Stimulated activated effector memory CD8-positive, alpha-beta T cell treated with anti-CD3 and anti-CD28 coated beads, Interleukin-12 subunit alpha, Interleukin-12 subunit beta, amount 100 ng/mL, for 72 hours (primary cell): ENCODE results near the gene TJAP1.

Experiments used
- ATAC-seq: fragments of 150-1000 bp; cut with Tn5 transposase; 2 replicates; pipeline ENCODE4 v1.10.0; 2021
- DNase-seq, 2 donors: peaks; one replicate each; pipeline ENCODE4 v3.0.0; 2021 to 2022; ENCODE audit warnings: low spot score in 2 of 2
- H3K27ac Mint-ChIP-seq: one replicate; pipeline ENCODE4 v1.8.0; 2022; ENCODE audit warnings: mild to moderate bottlenecking, mixed read lengths
- H3K36me3 Mint-ChIP-seq: one replicate; pipeline ENCODE4 v1.8.0; 2022; ENCODE audit warnings: mild to moderate bottlenecking, mixed read lengths
- H3K4me1 Mint-ChIP-seq: one replicate; pipeline ENCODE4 v1.8.0; 2022; ENCODE audit warnings: mixed read lengths
- H3K4me3 Mint-ChIP-seq: one replicate; pipeline ENCODE4 v1.8.0; 2022; ENCODE audit warnings: mild to moderate bottlenecking, mixed read lengths
- H3K9me3 Mint-ChIP-seq: one replicate; pipeline ENCODE4 v1.8.0; 2022; ENCODE audit warnings: mixed read lengths

Gene TJAP1, protein sequence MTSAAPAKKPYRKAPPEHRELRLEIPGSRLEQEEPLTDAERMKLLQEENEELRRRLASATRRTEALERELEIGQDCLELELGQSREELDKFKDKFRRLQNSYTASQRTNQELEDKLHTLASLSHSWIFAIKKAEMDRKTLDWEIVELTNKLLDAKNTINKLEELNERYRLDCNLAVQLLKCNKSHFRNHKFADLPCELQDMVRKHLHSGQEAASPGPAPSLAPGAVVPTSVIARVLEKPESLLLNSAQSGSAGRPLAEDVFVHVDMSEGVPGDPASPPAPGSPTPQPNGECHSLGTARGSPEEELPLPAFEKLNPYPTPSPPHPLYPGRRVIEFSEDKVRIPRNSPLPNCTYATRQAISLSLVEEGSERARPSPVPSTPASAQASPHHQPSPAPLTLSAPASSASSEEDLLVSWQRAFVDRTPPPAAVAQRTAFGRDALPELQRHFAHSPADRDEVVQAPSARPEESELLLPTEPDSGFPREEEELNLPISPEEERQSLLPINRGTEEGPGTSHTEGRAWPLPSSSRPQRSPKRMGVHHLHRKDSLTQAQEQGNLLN

DNA sequence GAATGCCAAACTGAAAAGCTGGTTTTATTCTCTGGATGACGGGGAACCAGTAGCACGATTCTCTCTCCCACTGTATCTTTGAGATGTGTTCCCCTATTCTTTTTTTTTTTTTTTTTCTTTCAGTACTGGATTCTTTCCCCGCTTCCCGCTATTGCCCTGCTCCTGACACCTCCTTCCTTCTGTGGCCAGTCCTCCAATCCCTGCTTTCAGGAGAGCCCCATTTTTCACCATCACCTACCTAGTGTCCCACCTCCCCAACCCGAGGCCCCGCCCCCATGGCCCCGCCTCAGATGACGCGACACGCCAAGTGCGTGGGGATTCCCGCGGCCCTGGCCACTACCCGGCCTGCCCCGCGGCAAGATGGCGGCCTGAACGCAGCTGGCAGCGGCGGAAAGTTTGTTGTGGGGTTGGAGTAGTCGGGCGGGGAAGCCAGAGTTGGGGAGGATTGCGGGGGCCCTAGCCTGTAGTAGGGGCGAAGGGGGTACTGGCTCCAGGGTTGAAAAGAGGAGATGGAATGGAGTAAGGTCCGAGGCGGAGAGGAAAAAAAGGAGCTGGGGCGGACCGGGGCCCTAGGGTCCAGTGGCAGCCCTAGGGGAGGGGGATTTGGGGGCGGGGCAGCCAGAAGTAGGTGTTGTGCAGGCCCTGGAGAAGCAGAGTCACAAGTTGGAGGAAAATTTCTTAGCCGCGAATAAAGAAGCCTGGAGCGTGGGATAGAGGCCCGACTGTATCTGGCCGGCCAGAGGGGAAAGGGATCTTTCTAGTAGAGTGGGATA is at the start of gene TJAP1:
Gene TJAP1, plus strand, starts transcription at position 336 of the 773 bp plus-strand sequence. CDS start 21,432 bp downstream, outside the sequence.
- peak within 1 kb of the TSS; percentile 98 for H3K27ac Mint-ChIP-seq
- peak within 1 kb of the TSS; percentile 95 for H3K4me3 Mint-ChIP-seq
- no peaks in the 10 kb centered on the region for H3K9me3 Mint-ChIP-seq
- H3K4me1 Mint-ChIP-seq, result peaks cover 45% of the 10 kb centered on the region
- DNase-seq (peak; percentile 96 to 98), ATAC-seq (peak; percentile 99)
- H3K36me3 Mint-ChIP-seq, result peaks cover 43% of the 10 kb centered on the region

DNA sequence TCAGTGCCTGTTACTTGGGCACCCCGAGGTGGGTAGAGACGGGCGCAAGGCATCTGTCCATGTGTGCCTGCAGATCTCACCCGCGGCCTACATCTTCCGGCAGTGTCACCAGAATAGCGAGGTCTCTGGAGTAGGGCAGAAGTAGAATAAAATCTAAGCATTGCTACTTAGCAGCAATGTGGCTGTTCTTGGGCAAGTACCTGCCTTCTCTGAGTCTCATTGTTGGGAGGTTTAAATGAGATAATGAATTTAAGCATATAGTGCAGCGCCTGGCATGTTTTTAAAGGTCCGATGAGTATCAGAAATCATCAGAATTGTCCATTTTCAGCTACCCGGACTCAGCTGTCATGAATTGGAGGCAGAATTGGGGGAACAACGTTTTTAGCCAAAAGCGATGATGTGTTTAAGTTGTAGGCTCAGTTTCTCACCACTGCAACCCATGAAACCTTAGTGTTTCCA is 49.2 kb upstream of the TJAP1 start:
- DNase-seq (no peak), ATAC-seq (no peak)
- Mint-ChIP-seq H3K4me3 (peak overlapping the region; percentile 91), H3K36me3 (peaks cover 7% of the 10 kb centered on the region), H3K27ac (peak overlapping the region; percentile 91), H3K4me1 (peaks cover 24% of the 10 kb centered on the region), H3K9me3 (no peaks in the 10 kb centered on the region)

DNA sequence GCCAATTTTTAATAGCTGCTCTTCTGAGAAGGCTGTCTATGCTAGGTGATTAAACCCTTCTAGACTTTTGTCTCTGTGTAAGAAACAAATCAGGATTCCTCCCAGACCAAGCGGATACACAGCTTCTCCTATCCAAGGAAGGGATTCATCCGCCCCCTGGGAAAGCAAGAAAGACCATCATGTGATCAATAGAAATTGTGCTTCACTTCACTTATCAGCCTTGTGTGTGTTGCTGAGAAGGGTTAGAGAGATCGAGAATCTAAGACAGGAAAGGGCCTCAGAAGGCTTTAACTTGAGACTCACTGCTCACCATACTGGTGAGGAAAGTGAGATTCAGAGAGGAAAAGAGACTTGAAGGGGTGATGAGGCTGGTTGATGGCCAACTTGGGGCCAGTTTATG is 48.5 kb upstream of the TJAP1 start:
- H3K4me1 Mint-ChIP-seq, result peaks cover 24% of the 10 kb centered on the region
- ATAC-seq (no peak), DNase-seq (no peak)
- H3K27ac Mint-ChIP-seq, result peak overlapping the region; percentile 91
- no peaks in the 10 kb centered on the region for H3K9me3 Mint-ChIP-seq
- H3K4me3 Mint-ChIP-seq, result peak overlapping the region; percentile 91
- H3K36me3 Mint-ChIP-seq, result peaks cover 7% of the 10 kb centered on the region

DNA sequence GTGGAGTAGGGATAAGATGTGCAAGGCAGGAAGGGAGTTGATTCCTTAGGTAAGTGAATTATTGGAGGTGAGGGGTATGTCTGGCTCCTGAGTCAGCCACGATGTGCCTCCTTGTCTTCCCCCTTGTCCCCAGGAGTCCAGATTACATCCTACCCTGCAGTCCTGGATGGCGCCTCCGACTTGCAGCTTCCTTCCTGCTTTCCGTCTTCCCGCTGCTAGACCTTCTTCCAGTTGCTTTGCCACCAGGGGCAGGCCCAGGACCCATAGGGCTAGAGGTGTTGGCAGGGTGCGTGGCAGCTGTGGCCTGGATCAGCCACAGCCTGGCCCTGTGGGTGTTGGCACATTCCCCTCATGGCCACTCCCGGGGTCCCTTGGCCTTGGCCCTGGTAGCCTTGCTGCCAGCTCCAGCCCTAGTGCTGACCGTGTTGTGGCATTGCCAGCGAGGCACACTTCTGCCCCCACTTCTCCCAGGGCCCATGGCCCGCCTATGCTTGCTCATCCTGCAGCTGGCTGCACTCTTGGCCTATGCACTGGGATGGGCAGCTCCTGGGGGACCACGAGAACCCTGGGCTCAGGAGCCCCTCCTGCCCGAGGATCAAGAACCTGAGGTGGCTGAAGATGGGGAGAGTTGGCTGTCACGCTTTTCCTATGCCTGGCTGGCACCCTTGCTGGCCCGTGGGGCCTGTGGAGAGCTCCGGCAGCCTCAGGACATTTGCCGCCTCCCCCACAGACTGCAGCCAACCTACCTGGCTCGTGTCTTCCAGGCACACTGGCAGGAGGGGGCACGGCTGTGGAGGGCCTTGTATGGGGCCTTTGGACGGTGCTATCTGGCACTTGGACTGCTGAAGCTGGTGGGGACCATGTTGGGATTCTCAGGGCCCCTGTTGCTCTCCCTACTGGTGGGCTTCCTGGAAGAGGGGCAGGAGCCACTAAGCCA is 45.1 kb upstream of the TJAP1 start:
- Mint-ChIP-seq H3K4me1 (peaks cover 25% of the 10 kb centered on the region), H3K9me3 (no peaks in the 10 kb centered on the region), H3K4me3 (no peak overlapping the region), H3K27ac (no peak overlapping the region), H3K36me3 (peaks cover 11% of the 10 kb centered on the region)
- ATAC-seq (no peak), DNase-seq (no peak)

DNA sequence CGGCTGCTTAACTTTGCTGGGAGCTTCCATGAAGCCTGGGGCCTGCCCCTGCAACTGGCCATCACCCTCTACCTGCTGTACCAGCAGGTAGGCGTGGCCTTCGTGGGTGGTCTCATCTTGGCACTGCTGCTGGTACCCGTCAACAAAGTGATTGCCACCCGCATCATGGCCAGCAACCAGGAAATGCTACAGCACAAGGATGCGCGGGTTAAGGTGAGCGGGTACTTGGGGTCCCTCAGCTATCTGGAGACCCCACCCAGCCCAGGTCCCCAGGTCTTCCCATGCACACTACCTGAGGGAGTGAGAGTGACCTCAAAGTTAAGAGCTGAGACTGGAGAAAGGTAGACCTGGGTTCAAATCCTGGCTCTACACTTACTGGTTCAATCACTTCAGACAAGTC is 44.2 kb upstream of the TJAP1 start:
- no peak for ATAC-seq
- H3K4me1 Mint-ChIP-seq, result peaks cover 23% of the 10 kb centered on the region
- no peak overlapping the region for H3K27ac Mint-ChIP-seq
- no peak for DNase-seq
- peaks cover 10% of the 10 kb centered on the region for H3K36me3 Mint-ChIP-seq
- H3K9me3 Mint-ChIP-seq, result no peaks in the 10 kb centered on the region
- no peak overlapping the region for H3K4me3 Mint-ChIP-seq

DNA sequence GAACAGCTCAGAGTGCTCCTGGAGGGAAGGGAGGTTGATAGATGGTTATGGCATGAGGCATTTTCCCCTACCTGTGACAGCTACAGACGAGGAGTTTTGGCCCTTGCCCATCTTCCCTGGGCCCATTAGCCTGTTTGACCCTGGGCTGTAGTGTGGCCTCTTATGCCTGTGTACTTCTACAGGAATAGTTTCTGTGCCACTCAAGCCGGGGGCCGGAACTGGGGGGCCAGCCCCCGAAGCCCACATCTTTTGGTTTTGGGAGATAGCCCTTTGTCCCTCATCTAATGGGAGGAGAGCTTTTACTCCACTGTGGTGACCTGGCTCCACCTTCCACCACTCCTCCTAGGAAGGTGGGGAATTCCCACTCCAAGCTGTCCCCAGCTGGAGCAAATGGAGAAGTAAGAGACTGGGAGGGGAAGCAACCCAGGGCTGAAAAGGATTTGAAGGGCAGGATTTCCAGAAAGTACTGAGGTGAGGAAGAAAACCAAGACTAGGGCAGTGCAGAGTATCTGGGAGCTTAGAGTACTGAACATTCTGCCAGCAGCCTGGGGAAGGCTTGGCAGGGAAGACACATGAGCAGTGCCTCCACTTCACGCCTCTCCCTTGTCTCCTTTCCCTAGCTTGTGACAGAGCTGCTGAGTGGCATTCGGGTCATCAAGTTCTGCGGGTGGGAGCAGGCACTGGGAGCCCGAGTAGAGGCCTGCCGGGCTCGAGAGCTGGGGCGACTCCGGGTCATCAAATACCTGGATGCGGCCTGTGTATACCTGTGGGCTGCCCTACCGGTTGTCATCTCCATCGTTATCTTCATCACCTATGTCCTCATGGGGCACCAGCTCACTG is 43.1 kb upstream of the TJAP1 start:
- no peak for DNase-seq
- peaks cover 13% of the 10 kb centered on the region for H3K4me1 Mint-ChIP-seq
- peak overlapping the region; percentile 43 for H3K27ac Mint-ChIP-seq
- H3K9me3 Mint-ChIP-seq, result no peaks in the 10 kb centered on the region
- H3K4me3 Mint-ChIP-seq, result no peak overlapping the region
- H3K36me3 Mint-ChIP-seq, result peaks cover 16% of the 10 kb centered on the region
- ATAC-seq, result no peak

DNA sequence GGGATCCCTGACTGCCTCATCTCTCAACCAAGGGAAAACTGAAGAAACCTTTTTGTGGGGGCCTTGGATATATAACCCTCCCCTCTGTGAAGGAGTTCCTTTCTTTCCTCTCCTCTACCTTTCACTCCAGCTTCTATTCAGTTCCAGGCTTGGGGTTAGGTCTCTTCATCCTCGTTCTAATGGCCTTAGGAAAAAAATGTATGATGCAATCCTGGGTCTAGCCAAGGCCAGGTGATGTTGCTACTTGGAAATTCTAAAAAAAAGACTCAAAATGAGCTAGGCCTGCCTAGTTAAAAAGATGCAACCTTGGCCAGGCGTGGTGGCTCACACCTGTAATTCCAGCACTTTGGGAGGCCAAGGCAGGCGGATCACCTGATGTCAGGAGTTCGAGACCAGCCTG is 42.4 kb upstream of the TJAP1 start:
- peak overlapping the region; percentile 43 for H3K27ac Mint-ChIP-seq

DNA sequence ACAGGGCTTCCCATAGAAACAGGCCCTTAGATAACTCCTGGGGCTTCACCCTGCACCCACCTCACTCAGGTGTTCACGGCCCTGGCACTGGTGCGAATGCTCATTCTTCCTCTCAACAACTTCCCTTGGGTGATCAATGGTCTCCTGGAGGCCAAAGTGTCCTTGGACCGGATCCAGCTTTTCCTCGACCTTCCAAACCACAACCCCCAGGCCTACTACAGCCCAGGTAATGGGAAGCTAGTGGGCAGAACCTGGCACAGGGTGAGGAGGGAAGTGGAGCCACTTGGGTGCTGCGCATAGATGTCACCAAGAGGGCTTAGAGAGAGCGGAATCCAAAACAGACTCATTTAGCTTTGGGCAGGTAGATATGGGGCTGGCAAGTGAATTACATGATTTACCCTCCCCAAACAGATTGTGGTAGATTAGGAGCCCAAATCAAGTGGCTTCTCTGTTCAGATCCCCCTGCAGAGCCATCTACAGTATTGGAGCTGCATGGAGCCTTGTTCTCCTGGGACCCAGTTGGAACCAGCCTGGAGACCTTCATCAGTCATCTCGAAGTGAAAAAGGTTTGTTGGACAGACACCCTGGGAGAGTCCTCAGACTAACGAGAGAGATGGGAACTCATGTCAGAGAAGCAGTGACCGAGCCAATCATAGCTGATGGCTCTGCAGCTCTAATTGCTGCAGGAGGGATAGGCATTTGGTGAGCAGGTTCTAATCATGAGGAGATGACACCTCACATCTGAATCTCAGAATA is 41.5 kb upstream of the TJAP1 start:
- Mint-ChIP-seq H3K36me3 (peaks cover 27% of the 10 kb centered on the region), H3K4me1 (peaks cover 13% of the 10 kb centered on the region), H3K9me3 (no peaks in the 10 kb centered on the region), H3K4me3 (no peak overlapping the region), H3K27ac (peak overlapping the region; percentile 48)
- ATAC-seq, result no peak
- no peak for DNase-seq

More for the DNA sequence above, 42.4 kb upstream of the TJAP1 start:
- peaks cover 22% of the 10 kb centered on the region for H3K36me3 Mint-ChIP-seq
- no peak for ATAC-seq
- no peaks in the 10 kb centered on the region for H3K9me3 Mint-ChIP-seq
- peaks cover 13% of the 10 kb centered on the region for H3K4me1 Mint-ChIP-seq
- DNase-seq, result no peak
- H3K4me3 Mint-ChIP-seq, result no peak overlapping the region

DNA sequence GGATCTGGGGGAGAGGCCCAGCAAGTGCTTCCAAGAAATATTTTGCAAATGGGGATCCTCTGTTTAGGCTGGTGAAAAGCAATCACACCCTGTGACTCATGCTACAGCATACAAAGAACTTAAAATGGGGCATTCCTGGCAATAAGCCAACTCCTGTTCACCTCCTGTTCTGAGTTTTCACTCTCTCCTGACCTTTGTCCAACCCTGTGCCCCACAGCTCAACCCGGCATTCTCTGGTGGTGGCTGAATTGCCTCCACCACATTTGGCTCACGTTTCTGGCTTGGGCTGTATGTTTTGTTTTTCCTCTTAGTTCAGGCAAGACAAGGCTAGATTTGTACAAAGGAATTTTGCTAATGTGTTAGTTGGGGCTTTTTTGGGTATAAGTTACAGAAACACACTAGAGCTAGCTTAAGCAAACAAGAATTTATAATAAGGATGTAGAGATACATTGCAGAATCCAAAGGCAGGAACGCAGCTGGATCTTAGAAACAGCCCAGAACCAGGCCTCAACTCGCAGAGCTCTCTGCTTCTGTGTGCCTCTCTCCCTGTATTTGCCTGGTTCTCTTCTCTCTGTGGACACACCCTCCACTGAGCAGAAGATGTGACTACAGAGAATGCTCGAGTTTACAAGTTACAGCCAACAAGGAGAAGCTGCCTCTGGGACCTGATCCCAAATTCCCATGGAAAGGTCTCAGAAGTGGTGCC is 40.6 kb upstream of the TJAP1 start:
- ATAC-seq, result peak; percentile 66
- Mint-ChIP-seq H3K4me1 (peaks cover 12% of the 10 kb centered on the region), H3K27ac (peak overlapping the region; percentile 48), H3K9me3 (no peaks in the 10 kb centered on the region), H3K36me3 (peaks cover 35% of the 10 kb centered on the region), H3K4me3 (no peak overlapping the region)
- no peak for DNase-seq

DNA sequence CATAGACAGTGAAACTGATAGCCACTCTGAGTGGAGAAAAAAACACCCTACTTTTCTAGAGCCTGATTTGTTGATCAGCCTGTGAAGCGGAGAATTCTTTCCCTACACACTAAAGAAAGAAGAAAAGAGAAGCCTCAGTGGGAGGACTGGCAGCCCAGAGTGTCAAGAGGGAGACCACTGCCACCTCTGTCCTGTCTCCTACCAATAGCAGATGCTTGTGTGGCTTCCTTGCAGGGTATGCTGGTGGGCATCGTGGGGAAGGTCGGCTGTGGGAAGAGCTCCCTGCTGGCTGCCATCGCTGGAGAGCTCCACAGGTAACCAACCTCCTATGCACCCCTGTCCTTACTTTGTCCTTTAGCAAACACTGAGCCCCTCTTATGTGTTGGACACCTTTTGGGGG is 39.7 kb upstream of the TJAP1 start:
- H3K4me1 Mint-ChIP-seq, result peaks cover 6% of the 10 kb centered on the region
- H3K27ac Mint-ChIP-seq, result peak overlapping the region; percentile 48
- H3K36me3 Mint-ChIP-seq, result peaks cover 44% of the 10 kb centered on the region
- no peaks in the 10 kb centered on the region for H3K9me3 Mint-ChIP-seq
- H3K4me3 Mint-ChIP-seq, result no peak overlapping the region
- DNase-seq (no peak), ATAC-seq (no peak)

DNA sequence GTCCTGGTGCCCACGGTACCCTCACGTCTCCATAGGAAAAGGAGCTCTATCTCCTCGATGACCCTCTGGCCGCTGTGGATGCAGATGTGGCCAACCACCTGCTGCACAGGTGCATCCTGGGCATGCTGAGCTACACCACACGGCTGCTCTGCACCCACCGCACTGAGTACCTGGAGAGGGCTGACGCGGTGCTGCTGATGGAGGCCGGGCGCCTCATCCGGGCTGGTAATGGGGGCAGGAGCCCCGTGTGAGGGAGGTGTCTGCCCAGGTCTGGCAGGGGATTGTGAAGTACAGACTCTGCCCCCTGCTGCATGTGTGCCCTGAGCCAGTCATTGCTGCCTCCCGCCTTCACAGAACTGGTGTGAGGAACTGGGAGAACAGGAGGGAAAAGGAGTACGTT is 34.4 kb upstream of the TJAP1 start:
- ATAC-seq (no peak), DNase-seq (no peak)
- Mint-ChIP-seq H3K9me3 (no peaks in the 10 kb centered on the region), H3K36me3 (peaks cover 58% of the 10 kb centered on the region), H3K4me1 (no peaks in the 10 kb centered on the region), H3K27ac (no peak overlapping the region), H3K4me3 (no peak overlapping the region)

DNA sequence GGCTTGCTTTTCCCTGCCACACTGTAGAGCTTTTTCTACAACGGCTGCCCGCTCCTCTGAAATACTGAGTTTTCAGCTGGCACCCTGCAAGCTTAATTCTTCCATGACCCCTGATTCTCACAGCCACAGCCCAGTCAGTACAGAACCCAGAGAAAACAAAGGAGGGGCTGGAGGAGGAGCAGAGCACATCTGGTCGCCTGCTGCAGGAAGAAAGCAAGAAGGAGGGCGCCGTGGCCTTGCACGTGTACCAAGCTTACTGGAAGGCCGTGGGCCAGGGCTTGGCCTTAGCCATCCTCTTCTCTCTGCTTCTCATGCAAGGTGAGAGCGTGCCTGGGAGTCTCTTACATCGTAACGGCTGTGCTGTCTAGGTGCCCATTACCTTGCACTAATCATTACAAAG is 33.3 kb upstream of the TJAP1 start:
- no peak for ATAC-seq
- no peak for DNase-seq
- Mint-ChIP-seq H3K36me3 (peaks cover 52% of the 10 kb centered on the region), H3K4me3 (no peak overlapping the region), H3K27ac (no peak overlapping the region), H3K9me3 (no peaks in the 10 kb centered on the region), H3K4me1 (no peaks in the 10 kb centered on the region)

DNA sequence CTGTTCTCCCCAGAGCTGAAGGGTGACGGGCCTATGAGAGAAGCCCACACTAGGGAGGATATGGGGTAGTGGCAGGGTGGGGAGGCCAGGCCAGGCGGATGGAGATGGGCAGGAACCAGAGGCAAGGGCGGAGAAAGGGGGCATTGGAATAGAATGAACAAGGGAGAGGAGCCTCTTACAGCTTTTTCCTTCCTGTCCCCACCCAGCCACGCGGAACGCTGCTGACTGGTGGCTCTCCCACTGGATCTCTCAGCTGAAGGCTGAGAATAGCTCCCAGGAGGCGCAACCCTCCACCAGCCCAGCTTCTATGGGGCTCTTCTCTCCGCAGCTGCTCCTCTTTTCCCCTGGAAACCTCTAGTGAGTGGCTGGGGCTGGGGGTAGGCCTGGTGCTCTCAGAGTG is 32.8 kb upstream of the TJAP1 start:
- no peak for DNase-seq
- H3K4me1 Mint-ChIP-seq, result no peaks in the 10 kb centered on the region

More for the DNA sequence above, 32.8 kb upstream of the TJAP1 start:
- Mint-ChIP-seq H3K27ac (peak overlapping the region; percentile 30), H3K9me3 (no peaks in the 10 kb centered on the region), H3K36me3 (peaks cover 51% of the 10 kb centered on the region), H3K4me3 (no peak overlapping the region)
- ATAC-seq, result no peak
